ENCODE data around the gene ANAPC4.

Gene ANAPC4

GRCh38 chr4:25457053-25457715 lies 80.1 kb downstream of the ANAPC4 start:
- Histone ChIP-seq H3K9me3 (ENCODE audit: control insufficient read depth, insufficient read depth, low read length) (no peaks in the 10 kb centered on the region), H3F3A (ENCODE audit: control insufficient read depth, insufficient read depth) (no peaks in the 10 kb centered on the region), H3K36me3 (ENCODE audit: control insufficient read depth, low read length) (no peaks in the 10 kb centered on the region), H4K20me1 (ENCODE audit: control insufficient read depth, insufficient read depth, low read depth, low read length) (no peaks in the 10 kb centered on the region), H3K4me1 (ENCODE audit: control insufficient read depth, low read length) (no peaks in the 10 kb centered on the region), H3K4me3 (ENCODE audit: low read length) (no peak overlapping the region), H3K79me2 (ENCODE audit: control insufficient read depth, low read length) (no peaks in the 10 kb centered on the region), H3K27me3 (ENCODE audit: control insufficient read depth, low read length) (peaks cover 11% of the 10 kb centered on the region), H3K27ac (ENCODE audit: low read depth, low read length) (no peak overlapping the region), H3K9me2 (replicated peaks; ENCODE audit: control insufficient read depth, low read length) (no peaks in the 10 kb centered on the region), H3K4me2 (ENCODE audit: low read length) (no peak overlapping the region)
- TF ChIP-seq EZH2phosphoT487 (IDR thresholded peaks at IDR 0.05; ENCODE audit: borderline replicate concordance, low read length) (no peak), CTCF (IDR thresholded peaks at IDR 0.05; ENCODE audit: low read depth, low read length, poor library complexity, severe bottlenecking) (no peak)

DNA sequence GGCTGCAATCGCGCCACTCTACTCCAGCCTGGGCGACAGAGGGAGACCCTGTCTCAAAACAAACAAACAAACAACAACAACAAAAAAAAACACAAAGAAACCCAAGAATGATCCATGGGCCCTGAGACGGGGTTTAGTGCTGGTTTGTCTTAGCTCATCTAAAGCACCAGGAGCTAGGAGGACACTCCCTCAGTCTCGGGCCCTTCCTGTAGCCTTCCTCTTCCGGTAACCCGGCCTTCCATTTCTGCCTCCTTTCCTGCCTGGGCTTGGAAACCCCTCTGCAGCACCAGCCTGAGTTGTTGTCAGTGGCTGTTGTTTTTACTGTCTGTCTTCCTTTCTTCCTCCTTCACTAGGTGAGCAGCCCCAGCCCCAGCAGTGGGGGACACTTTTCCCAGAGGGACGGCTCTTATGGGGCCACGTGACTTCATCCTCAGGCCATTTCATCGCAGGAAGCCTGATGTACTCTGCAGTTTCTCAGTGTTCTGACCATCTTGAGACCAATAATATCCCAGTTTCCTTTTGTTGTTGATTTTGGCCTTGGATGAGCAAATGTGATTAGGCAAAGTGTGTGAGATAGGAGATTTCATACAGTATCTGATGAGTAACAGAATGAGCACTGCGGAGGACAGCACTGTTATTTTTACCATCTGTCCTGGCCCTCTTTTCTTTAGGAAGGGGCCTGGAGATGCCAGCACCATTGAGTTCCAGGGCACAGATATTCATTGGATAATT lies 90.1 kb downstream of the ANAPC4 start:
- H3K79me2 ChIP-seq (ENCODE audit: control insufficient read depth, low read length), result no peaks in the 10 kb centered on the region

DNA sequence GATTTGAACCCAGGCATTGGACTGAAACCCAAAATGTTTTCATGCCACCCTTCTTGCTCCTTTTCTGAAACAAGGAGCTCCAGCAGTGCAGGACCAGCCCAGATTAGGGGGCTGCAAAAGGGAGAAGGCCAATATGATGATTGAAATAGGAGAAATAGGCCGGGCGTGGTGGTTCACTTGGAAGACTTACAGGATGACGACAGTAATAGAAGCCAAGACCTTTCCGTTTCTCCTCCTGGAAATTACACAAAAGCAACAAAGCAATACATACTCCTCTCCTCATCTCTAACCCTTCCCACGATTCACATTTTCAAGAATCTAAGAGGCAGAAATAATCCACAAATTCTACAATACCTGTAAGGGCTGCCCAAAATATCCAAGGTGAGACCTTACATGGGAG lies 90.8 kb downstream of the ANAPC4 start:
- no peaks in the 10 kb centered on the region for H3F3A ChIP-seq (ENCODE audit: control insufficient read depth, insufficient read depth)
- H4K20me1 ChIP-seq (ENCODE audit: control insufficient read depth, insufficient read depth, low read depth, low read length), result no peaks in the 10 kb centered on the region
- H3K27me3 ChIP-seq (ENCODE audit: control insufficient read depth, low read length), result peaks cover 6% of the 10 kb centered on the region; the same call in 1 of the 2 replicates
- H3K4me1 ChIP-seq (ENCODE audit: control insufficient read depth, low read length), result no peaks in the 10 kb centered on the region
- H3K9me2 ChIP-seq (replicated peaks; ENCODE audit: control insufficient read depth, low read length), result no peaks in the 10 kb centered on the region
- H3K36me3 ChIP-seq (ENCODE audit: control insufficient read depth, low read length), result no peaks in the 10 kb centered on the region
- H3K27ac ChIP-seq (ENCODE audit: low read depth, low read length), result no peak overlapping the region
- no peaks in the 10 kb centered on the region for H3K79me2 ChIP-seq (ENCODE audit: control insufficient read depth, low read length)
- H3K4me2 ChIP-seq (ENCODE audit: low read length), result no peak overlapping the region
- H3K9me3 ChIP-seq (ENCODE audit: control insufficient read depth, insufficient read depth, low read length), result peaks cover 3% of the 10 kb centered on the region; the same call in 1 of the 2 replicates
- H3K4me3 ChIP-seq (ENCODE audit: low read length), result no peak overlapping the region
- TF ChIP-seq CTCF (IDR thresholded peaks at IDR 0.05; ENCODE audit: low read depth, low read length, poor library complexity, severe bottlenecking), result no peak
- no peak for TF ChIP-seq EZH2phosphoT487 (IDR thresholded peaks at IDR 0.05; ENCODE audit: borderline replicate concordance, low read length)

More for the DNA sequence above, 90.1 kb downstream of the ANAPC4 start:
- Histone ChIP-seq H3K27ac (ENCODE audit: low read depth, low read length) (no peak overlapping the region), H3K36me3 (ENCODE audit: control insufficient read depth, low read length) (no peaks in the 10 kb centered on the region), H3K4me1 (ENCODE audit: control insufficient read depth, low read length) (no peaks in the 10 kb centered on the region), H3K9me3 (ENCODE audit: control insufficient read depth, insufficient read depth, low read length) (peaks cover 3% of the 10 kb centered on the region; the same call in 1 of the 2 replicates), H3K4me2 (ENCODE audit: low read length) (no peak overlapping the region), H3K4me3 (ENCODE audit: low read length) (no peak overlapping the region), H3K9me2 (replicated peaks; ENCODE audit: control insufficient read depth, low read length) (no peaks in the 10 kb centered on the region), H4K20me1 (ENCODE audit: control insufficient read depth, insufficient read depth, low read depth, low read length) (no peaks in the 10 kb centered on the region), H3K27me3 (ENCODE audit: control insufficient read depth, low read length) (peaks cover 6% of the 10 kb centered on the region; the same call in 1 of the 2 replicates), H3F3A (ENCODE audit: control insufficient read depth, insufficient read depth) (no peaks in the 10 kb centered on the region)
- no peak for TF ChIP-seq CTCF (IDR thresholded peaks at IDR 0.05; ENCODE audit: low read depth, low read length, poor library complexity, severe bottlenecking)

All from DOHH2 (cell line).